Stimulated activated CD4-positive, alpha-beta T cell treated with anti-CD3 and anti-CD28 coated beads, Interleukin-4, amount 100 ng/mL, for 48 hours (primary cell): ENCODE measurements around the gene MVD.

Experiments
- DNase-seq, 2 donors: peaks; one replicate each; pipeline ENCODE4 v3.0.0-alpha.2; 2020; ENCODE audit warnings: low read depth in 2 of 2

MVD gene

DNA sequence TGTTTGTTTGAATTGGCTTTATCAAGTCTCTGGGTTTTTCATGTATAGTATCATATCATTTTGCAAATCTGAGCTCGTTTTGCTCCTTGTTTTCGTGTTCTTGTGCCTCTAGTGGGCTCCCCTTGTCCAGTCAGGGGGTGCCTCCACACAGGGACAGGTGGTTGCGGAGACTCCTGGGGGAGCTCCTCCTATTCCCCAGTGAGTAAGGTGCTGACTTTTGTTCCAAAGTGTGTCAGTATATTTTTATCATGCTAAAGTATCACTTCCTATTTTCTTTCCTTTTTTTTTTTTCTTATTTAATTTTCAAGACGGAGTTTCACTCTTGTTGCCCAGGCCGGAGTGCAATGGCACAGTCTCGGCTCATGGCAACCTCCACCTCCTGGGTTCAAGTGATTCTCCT lies 54.8 kb downstream of the MVD start:
- no peak for DNase-seq

DNA sequence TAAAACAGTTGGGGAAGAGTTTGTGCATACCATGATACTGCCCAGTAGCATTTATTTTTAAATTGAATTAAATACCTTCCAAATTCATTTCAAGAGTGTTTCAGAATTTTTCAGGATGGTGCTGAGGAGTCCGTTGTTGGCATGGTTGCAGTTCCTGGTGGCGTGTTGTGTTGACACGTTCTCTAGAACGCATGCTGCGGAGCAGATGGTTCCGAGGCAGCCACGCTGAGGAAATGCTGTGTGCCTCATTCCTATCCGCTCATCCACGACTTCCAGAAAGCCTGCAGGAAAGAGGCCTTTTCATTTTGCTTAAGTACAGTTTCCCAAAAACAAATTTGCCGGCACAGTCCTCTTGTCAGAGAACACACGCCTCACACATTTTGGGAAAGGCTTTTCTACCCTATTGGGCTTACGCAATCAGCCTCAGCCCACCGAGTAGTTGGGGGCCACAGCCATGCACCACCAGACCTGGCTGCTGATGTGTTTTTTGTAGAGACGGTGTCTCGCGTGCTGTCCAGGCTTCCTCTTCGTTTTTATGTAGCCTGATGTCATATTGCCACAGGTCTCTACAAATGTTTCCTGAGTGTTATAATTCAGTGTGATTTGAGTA lies 56.6 kb downstream of the MVD start:
- no peak for DNase-seq

GRCh38 chr16:88605186-88606147 lies 57.4 kb downstream of the MVD start:
- no peak for DNase-seq

DNA sequence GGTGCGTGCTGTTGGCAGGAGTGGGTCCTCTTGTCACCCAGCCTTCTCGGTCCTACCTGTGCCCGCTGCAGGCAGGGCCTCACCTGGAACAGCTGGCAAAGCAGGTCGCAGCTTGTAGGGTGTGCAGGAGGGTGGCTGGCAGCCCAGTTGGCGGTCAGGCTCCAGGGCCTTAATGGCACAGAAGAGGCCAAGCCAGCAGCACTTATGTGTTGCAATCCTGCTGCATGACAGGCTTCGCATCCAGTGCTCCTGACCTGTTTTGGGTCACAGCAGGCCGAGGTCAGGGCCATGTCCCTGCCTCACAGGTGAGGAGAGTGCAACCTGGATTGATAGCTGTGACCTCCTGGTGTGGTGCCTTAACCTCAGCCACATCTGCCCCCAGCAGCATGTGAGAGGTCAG lies 60.8 kb downstream of the MVD start:
- no peak for DNase-seq
